WTC11 (cell line): ENCODE measurements around the gene BRPF1. TPM values are rescaled to one million over a fixed set of nuclear protein-coding genes. Genes with fewer than 3 reads are reported as not detected.

ENCODE experiments used
- ATAC-seq: fragments of 200-7000 bp; cut with Tn5 transposase; 2 replicates; pipeline ENCODE4 v1.10.0; 2021; ENCODE audit warnings: mild to moderate bottlenecking, moderate library complexity
- CTCF ChIA-PET: fragments of 300-600 bp; sonication (Branson Sonifier 250); formaldehyde crosslinking; loops from one replicate; lab custom pipeline; 2021; ENCODE audit warnings: antibody characterized with exemption; lab: Charles Lee
- POLR2A ChIA-PET: fragments of 350-600 bp; sonication (Branson Sonifier 250); formaldehyde crosslinking; loops from one replicate; lab custom pipeline; 2021; ENCODE audit warnings: antibody characterized with exemption; lab: Charles Lee
- DNase-seq: peaks from one replicate; pipeline ENCODE4 v3.0.0; 2021; ENCODE audit warnings: low spot score
- H3K27ac Mint-ChIP-seq: 2 replicates; pipeline ENCODE4 v1.8.0; 2021; ENCODE audit warnings: mixed read lengths
- H3K27me3 Mint-ChIP-seq: 2 replicates; pipeline ENCODE4 v1.8.0; 2021; ENCODE audit warnings: low read depth, mild to moderate bottlenecking, moderate library complexity, mixed read lengths
- H3K36me3 Mint-ChIP-seq: 2 replicates; pipeline ENCODE4 v1.8.0; 2021; ENCODE audit warnings: mixed read lengths
- H3K4me1 Mint-ChIP-seq: 2 replicates; pipeline ENCODE4 v1.8.0; 2022; ENCODE audit warnings: mixed read lengths
- H3K4me3 Mint-ChIP-seq: 2 replicates; pipeline ENCODE4 v1.8.0; 2021; ENCODE audit warnings: mild to moderate bottlenecking, moderate library complexity, mixed read lengths
- H3K9me3 Mint-ChIP-seq: 2 replicates; pipeline ENCODE4 v1.8.0; 2021; ENCODE audit warnings: mixed read lengths
- ATF2 ChIP-seq: sonication (generic); formaldehyde crosslinking; IDR thresholded peaks from 2 replicates; pipeline ENCODE4 v1.8.1; 2022; ENCODE audit warnings: low read depth, missing genetic modification reagents, borderline replicate concordance
- CREM ChIP-seq: sonication (generic); formaldehyde crosslinking; IDR thresholded peaks from 2 replicates; pipeline ENCODE4 v1.8.1; 2022; ENCODE audit warnings: mild to moderate bottlenecking, missing genetic modification reagents, moderate library complexity
- CTCF ChIP-seq: fragments of 200-600 bp; IDR thresholded peaks from 2 replicates; pipeline ENCODE4 v1.8.0; 2022; ENCODE audit warnings: antibody characterized with exemption
- E2F4 ChIP-seq: sonication (generic); formaldehyde crosslinking; IDR thresholded peaks from 2 replicates; pipeline ENCODE4 v1.8.1; 2022; ENCODE audit warnings: low read depth, mild to moderate bottlenecking, moderate library complexity, missing genetic modification reagents, borderline replicate concordance
- FOXK1 ChIP-seq: sonication (generic); formaldehyde crosslinking; IDR thresholded peaks from 2 replicates; pipeline ENCODE4 v1.8.0; 2022; ENCODE audit warnings: mild to moderate bottlenecking, moderate library complexity, missing genetic modification reagents
- HMGXB4 ChIP-seq: sonication (generic); formaldehyde crosslinking; IDR thresholded peaks from 2 replicates; pipeline ENCODE4 v1.8.1; 2023; ENCODE audit warnings: mild to moderate bottlenecking, moderate library complexity, missing genetic modification reagents
- MLX ChIP-seq: sonication (generic); formaldehyde crosslinking; IDR thresholded peaks from 2 replicates; pipeline ENCODE4 v1.8.1; 2023; ENCODE audit warnings: mild to moderate bottlenecking, missing genetic modification reagents, moderate library complexity
- NFYB ChIP-seq: sonication (generic); formaldehyde crosslinking; conservative IDR thresholded peaks from 2 replicates; pipeline ENCODE4 v1.8.0; 2022; ENCODE audit warnings: low read depth, missing genetic modification reagents
- OVOL2 ChIP-seq: fragments of 250-450 bp; sonication (Bioruptor Pico); IDR thresholded peaks from 2 replicates; pipeline ENCODE4 v1.9.0; 2021; ENCODE audit warnings: mild to moderate bottlenecking, borderline replicate concordance
- SP1 ChIP-seq: sonication (generic); formaldehyde crosslinking; conservative IDR thresholded peaks from 2 replicates; pipeline ENCODE4 v1.8.1; 2022; ENCODE audit warnings: missing genetic modification reagents
- STAT6 ChIP-seq: sonication (generic); formaldehyde crosslinking; conservative IDR thresholded peaks from 2 replicates; pipeline ENCODE4 v1.8.1; 2023; ENCODE audit warnings: mild to moderate bottlenecking, low read depth, missing genetic modification reagents, moderate library complexity
- TEAD4 ChIP-seq: sonication (generic); formaldehyde crosslinking; IDR thresholded peaks from 2 replicates; pipeline ENCODE4 v1.8.0; 2022; ENCODE audit warnings: mild to moderate bottlenecking, missing genetic modification reagents
- ZNF121 ChIP-seq: sonication (generic); formaldehyde crosslinking; IDR thresholded peaks from 2 replicates; pipeline ENCODE4 v1.8.0; 2023; ENCODE audit warnings: missing genetic modification reagents
- ZNF138 ChIP-seq: sonication (generic); formaldehyde crosslinking; conservative IDR thresholded peaks from 2 replicates; pipeline ENCODE4 v1.8.1; 2022; ENCODE audit warnings: mild to moderate bottlenecking, moderate library complexity, missing genetic modification reagents
- ZNF232 ChIP-seq: sonication (generic); formaldehyde crosslinking; IDR thresholded peaks from 2 replicates; pipeline ENCODE4 v1.8.0; 2022; ENCODE audit warnings: mild to moderate bottlenecking, missing genetic modification reagents
- ZNF512 ChIP-seq: sonication (generic); formaldehyde crosslinking; IDR thresholded peaks from 2 replicates; pipeline ENCODE4 v1.8.1; 2022; ENCODE audit warnings: missing genetic modification reagents, borderline replicate concordance
- total RNA-seq: library from RNA; stranded (reverse); gene quantifications from 3 replicates; pipeline ENCODE4 v1.2.3, GENCODE V29; 2021

Gene BRPF1
- total RNA-seq, 1 experiment from 2014 or later = 22.8 TPM

- TF ChIP-seq MLX (CRISPR knock-in tag) (no peak), ATF2 (CRISPR knock-in tag) (no peak), E2F4 (CRISPR knock-in tag) (no peak)
These were observed 5.6 kb upstream of the BRPF1 start (continued) for GRCh38 chr3:9725775-9726515.

GRCh38 chr3:9727041-9727595, 4.4 kb upstream of the BRPF1 start:
- H3K9me3 Mint-ChIP-seq = peaks cover 4% of the 10 kb centered on the region; the same call in 1 of the 2 replicates
- ATAC-seq = peak; percentile 54
- TF ChIP-seq STAT6 (CRISPR knock-in tag) = no peak
- TF ChIP-seq OVOL2 (CRISPR knock-in tag) = no peak
- peak; percentile 65 for TF ChIP-seq CTCF
- TF ChIP-seq TEAD4 (CRISPR knock-in tag) = no peak
- peak; percentile 76 for TF ChIP-seq HMGXB4
- TF ChIP-seq ZNF138 (CRISPR knock-in tag) = no peak
- peak; percentile 44 for TF ChIP-seq NFYB (CRISPR knock-in tag)
- no peak for TF ChIP-seq ZNF512
- TF ChIP-seq ZNF121 (CRISPR knock-in tag) = no peak
- 0 out of 2 replicates have a peak, but pooled peaks have one; percentile 42 for TF ChIP-seq SP1 (CRISPR knock-in tag)
- 0 out of 2 replicates have a peak, but pooled peaks have one; percentile 30 for TF ChIP-seq ZNF232 (CRISPR knock-in tag)
- no peak for TF ChIP-seq FOXK1
- TF ChIP-seq CREM = no peak
- POLR2A ChIA-PET = interaction anchor here (1.2 kb wide), 2 partner anchors 9 to 23 kb away, joined by 3 to 5 read pairs; partner anchors contain the start of gene OGG1
- peak; percentile 85 for DNase-seq
- no peaks in the 10 kb centered on the region for H3K36me3 Mint-ChIP-seq
- CTCF ChIA-PET = interaction anchor here (0.6 to 8.6 kb wide), 52 partner anchors 8 to 755 kb away, joined by 3 to 162 read pairs (median 4); partner anchors contain the start of genes ARPC4, CAMK1, CPNE9 and CRELD1
- peaks cover 13% of the 10 kb centered on the region for H3K4me1 Mint-ChIP-seq
- H3K27ac Mint-ChIP-seq = peak overlapping the region; percentile 31; the same call in 1 of the 2 replicates
- peaks cover 3% of the 10 kb centered on the region for H3K27me3 Mint-ChIP-seq
- H3K4me3 Mint-ChIP-seq = peak overlapping the region; percentile 56
